Lower leg skin (tissue), 4 donors: Measurements from ENCODE around the gene HOXD9. TPM values are rescaled to one million over a fixed set of nuclear protein-coding genes. Genes with fewer than 3 reads are reported as not detected.

Experiments
- DNase-seq, 2 donors: peaks; one replicate each; pipeline ENCODE4 v3.0.0-alpha.2; 2019; ENCODE audit warnings: low spot score in 2 of 2
- H3K4me3 ChIP-seq: fragments of 200-600 bp; sonication (generic); 2 replicates; pipeline ENCODE4 v1.5.1; 2017; ENCODE audit warnings: mild to moderate bottlenecking, low read depth; ENCODE audit not compliant: poor library complexity, severe bottlenecking
- POLR2A ChIP-seq, 2 donors: fragments of 450-650 bp; IDR thresholded peaks; one replicate each; pipeline ENCODE4 v1.6.1; 2016 to 2017; ENCODE audit warnings: antibody characterized with exemption in 2 of 2, mild to moderate bottlenecking in 1 of 2, moderate library complexity in 1 of 2
- WGBS, 2 donors: methylation state at CpG; one replicate each; pipeline ENCODE4 v1.1.5; 2018; 5-methylcytosine and 5-hydroxymethylcytosine counted together
- intact Hi-C: fragments of 100-400 bp; cut with DNase I; formaldehyde crosslinking; loops from one replicate; pipeline ENCODE4 v1.15.0; 2023; ENCODE audit warnings: low total_unique reads
- total RNA-seq, 4 donors: library from RNA; depleted of rRNA; stranded (reverse); fragments of >200 nt; gene quantifications; one replicate each; pipeline ENCODE4 v1.1.0, GENCODE V29; 2016
- TF ChIP-seq, protein P1 (sequence below), 3 donors: fragments of 450-650 bp; IDR thresholded peaks; one replicate each; pipeline ENCODE4 v1.5.1; 2016; ENCODE audit warnings: antibody characterized with exemption in 3 of 3, mild to moderate bottlenecking in 3 of 3, moderate library complexity in 2 of 3

Gene HOXD9
- total RNA-seq, 4 donors from 2014 or later: 0.89 to 5.3 (median 2.1) TPM

DNA sequence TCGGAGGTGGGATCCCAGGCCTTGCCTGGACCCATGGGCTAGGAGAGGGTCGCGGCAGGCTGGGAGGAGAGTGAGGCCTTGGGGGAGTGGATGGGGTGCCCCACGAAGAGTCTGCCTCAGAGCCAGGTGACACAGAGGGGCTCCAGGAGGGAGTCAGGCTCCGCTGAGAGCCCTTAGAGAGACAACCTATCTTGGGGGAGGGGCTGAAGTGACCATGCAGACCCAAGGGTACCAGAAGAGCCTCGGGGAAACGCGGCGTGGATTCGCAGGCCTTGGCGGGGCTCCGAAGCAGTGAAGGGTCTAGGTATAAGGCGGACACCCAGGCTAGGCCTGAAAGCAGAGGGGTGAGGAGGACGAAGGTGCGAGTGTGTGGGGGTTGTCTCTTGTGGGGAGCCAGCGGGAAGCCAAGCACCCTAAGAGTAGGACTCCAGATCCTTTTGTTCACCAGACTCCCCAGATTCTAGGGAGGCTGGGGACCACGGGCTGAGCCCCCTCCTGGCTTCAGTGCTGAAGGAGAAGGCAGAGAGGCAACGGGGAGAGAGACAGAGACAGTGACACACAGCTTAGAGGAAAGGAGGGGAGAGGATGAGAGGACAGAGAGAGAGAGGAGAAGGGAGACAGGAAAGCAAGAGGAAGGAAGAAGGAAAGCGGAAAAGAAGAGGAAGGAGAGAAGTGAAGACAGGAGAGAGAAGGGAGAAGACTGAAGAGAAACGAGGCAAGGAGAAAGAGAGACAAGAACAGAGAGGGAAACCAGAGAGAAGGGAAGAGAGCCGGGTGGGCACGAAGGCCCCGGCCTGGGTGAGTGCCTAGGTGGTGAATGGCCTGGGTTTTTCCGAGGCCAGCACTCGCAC, 16.6 kb upstream of the HOXD9 start:
- DNase-seq: peak in 1 of 2 donors; percentile 67
- WGBS, 2 donors: 33 to 39% methylated on average over 25 of the region's 25 CpGs
- intact Hi-C loops: loop anchor here (5.0 kb wide), 1 partner anchor 1291 kb away; no protein-coding TSS in a partner anchor
- TF ChIP-seq, protein P1, sequence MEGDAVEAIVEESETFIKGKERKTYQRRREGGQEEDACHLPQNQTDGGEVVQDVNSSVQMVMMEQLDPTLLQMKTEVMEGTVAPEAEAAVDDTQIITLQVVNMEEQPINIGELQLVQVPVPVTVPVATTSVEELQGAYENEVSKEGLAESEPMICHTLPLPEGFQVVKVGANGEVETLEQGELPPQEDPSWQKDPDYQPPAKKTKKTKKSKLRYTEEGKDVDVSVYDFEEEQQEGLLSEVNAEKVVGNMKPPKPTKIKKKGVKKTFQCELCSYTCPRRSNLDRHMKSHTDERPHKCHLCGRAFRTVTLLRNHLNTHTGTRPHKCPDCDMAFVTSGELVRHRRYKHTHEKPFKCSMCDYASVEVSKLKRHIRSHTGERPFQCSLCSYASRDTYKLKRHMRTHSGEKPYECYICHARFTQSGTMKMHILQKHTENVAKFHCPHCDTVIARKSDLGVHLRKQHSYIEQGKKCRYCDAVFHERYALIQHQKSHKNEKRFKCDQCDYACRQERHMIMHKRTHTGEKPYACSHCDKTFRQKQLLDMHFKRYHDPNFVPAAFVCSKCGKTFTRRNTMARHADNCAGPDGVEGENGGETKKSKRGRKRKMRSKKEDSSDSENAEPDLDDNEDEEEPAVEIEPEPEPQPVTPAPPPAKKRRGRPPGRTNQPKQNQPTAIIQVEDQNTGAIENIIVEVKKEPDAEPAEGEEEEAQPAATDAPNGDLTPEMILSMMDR (IDR thresholded peaks at IDR 0.05): no peak
- no peak for TF ChIP-seq POLR2A (IDR thresholded peaks at IDR 0.05)
- H3K4me3 ChIP-seq: no peak overlapping the region

DNA sequence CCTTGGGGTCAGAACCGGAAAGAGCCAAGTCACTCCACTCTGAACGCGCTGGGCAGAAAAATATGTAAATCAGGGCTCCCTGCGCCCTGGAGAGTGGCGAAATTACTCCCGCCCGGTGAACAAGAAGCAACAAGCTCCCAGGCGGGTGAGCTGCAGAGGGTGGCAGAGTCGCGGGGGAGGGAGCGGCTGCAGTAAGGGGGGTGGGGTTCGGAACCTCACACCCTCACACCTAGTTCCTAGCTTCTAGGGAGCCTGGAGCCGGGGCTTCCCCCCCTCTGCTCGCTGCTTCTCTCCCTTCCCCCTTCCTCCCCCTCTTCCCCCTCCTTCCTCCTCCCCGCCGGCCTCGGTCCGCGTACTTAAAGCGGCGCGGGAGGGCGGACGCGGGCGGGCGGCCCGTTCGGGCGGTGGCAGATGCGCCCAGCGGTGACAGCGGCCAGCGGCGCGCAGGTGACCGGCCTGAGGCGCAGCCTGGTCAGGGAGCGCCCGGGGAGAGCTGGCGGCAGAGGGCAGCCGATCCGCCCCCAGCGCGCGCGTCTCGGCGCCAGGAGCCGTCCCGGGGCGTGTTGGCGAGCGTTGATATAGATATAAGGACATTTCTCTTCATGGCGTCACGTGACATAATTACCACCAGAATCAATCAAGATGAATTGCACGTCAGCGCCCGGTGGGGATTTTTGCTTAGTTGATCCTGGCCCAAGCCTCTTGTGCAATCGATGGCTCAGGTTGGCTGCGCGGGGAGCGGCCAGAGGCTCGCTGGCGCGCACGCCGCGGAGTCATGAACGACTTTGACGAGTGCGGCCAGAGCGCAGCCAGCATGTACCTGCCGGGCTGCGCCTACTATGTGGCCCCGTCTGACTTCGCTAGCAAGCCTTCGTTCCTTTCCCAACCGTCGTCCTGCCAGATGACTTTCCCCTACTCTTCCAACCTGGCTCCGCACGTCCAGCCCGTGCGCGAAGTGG, 15.7 kb upstream of the HOXD9 start, which contains the start of gene HOXD11:
HOXD11 (plus strand) TSS at position 700 of the 959 bp plus-strand sequence; CDS start at position 776, 76 bp downstream.
- TF ChIP-seq, protein P1 (IDR thresholded peaks at IDR 0.05): no peak
- TF ChIP-seq POLR2A (IDR thresholded peaks at IDR 0.05): no peak
- 2 to 3% methylated on average over 68 to 72 of the region's 85 CpGs for WGBS, 2 donors
- DNase-seq: peak in 1 of 2 donors; percentile 89
- intact Hi-C loops: loop anchor here (5.0 kb wide), 1 partner anchor 1290 kb away; no protein-coding TSS in a partner anchor
- peak within 1 kb of the TSS; percentile 27 for H3K4me3 ChIP-seq

DNA sequence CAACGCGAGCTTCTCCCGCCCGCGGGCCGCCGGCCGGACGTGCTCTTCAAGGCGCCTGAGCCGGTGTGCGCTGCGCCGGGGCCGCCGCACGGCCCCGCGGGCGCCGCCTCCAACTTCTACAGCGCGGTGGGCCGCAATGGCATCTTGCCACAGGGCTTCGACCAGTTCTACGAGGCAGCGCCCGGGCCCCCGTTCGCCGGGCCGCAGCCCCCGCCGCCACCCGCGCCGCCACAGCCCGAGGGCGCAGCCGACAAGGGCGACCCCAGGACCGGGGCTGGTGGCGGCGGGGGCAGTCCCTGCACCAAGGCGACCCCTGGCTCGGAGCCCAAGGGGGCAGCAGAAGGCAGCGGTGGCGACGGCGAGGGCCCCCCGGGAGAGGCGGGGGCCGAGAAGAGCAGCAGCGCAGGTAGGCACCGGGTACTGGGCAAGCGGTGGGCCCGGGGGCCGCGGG, 14.8 kb upstream of the HOXD9 start:
- intact Hi-C loops: loop anchor here (5.0 kb wide), 1 partner anchor 1290 kb away; no protein-coding TSS in a partner anchor
- WGBS, 2 donors: 0 to 10% methylated on average over 2 to 8 of the region's 59 CpGs
- peak in 1 of 2 donors; percentile 76 for DNase-seq
- H3K4me3 ChIP-seq: no peak overlapping the region
- TF ChIP-seq POLR2A (IDR thresholded peaks at IDR 0.05): no peak
- TF ChIP-seq, protein P1 (IDR thresholded peaks at IDR 0.05): no peak

- no peak for DNase-seq
- intact Hi-C loops: loop anchor here (5.0 kb wide), 1 partner anchor 1288 kb away; no protein-coding TSS in a partner anchor
- no peak overlapping the region for H3K4me3 ChIP-seq
These were observed 13.2 kb upstream of the HOXD9 start for GRCh38 chr2:176109192-176109901.

More at GRCh38 chr2:176109192-176109901, 13.2 kb upstream of the HOXD9 start:
- TF ChIP-seq, protein P1 (IDR thresholded peaks at IDR 0.05): no peak
- TF ChIP-seq POLR2A (IDR thresholded peaks at IDR 0.05): no peak
- WGBS, 2 donors: 29 to 48% methylated on average over 26 of the region's 26 CpGs
